Measurements from ENCODE around the gene DNAJC19.
"Not testable (repeated sequence)": the region's sequence is repeated elsewhere in the genome, so short reads cannot be mapped to it uniquely, and the experiment has no call there.

DNAJC19 gene

DNA sequence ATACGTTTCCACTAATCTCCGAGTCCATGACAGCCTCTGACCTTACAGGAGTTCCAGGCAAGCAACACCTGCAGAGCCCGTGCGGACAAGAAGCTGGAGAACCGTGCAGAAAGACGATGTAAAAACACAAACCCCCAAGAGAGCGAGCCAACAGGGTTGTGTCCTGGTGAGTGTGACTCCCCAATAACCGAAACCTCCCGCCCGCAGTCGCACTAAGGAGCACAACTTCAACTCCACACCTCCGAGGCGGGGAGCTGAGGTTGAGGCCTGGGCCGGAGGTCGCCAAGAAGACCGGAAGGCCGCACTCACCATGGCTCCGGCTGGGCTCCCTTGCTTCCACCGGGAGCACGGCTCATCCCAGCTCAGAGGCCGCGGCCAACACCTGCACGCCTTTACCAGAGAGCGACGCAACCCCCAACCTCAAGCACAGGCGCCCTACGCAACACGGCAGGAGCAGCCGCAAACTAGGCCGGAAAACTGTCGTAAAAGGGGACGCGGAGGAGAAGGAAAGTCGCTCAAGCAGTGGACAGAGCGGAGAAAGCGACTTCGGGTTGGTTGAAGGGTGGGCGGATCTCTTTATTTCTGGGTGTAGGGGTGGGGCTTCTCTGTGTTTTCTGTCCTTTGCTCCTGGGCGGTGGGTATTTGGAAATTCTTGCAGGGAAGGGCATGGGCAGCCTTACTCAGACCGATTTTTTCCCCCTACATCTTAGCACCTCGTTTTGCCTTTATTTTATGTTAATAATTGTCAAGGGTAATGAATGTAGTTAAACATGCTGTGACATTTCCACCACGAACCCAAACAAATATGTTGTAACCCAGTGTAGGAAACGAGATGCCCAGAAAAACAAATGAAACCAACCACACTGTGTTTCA lies at the start of gene DNAJC19:
Gene DNAJC19, minus strand, starts transcription at position 446 of the 873 bp plus-strand sequence. Its CDS starts 134 bp downstream, at position 312.
- DNase-seq = peak; percentile 95

DNA sequence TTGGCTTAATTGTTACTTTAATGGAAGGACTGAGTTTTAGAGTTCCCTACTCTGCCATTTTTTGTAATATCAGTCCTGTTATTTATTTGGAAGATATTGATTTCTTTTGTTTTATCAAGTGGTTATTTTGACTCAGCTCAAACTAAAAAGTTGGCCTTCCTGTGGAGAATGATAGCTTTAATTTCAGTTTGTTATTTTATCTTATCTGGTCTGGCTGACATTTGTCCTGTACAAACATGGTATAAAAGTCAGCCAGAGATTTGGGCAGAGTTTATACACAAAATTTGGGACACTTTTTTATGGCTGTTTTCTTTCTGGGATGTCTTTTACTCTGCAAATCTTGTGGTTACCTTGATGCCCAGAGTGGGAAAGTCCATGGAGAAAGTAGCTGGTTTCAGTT lies 41.4 kb upstream of the DNAJC19 start:
- DNase-seq = no peak

DNA sequence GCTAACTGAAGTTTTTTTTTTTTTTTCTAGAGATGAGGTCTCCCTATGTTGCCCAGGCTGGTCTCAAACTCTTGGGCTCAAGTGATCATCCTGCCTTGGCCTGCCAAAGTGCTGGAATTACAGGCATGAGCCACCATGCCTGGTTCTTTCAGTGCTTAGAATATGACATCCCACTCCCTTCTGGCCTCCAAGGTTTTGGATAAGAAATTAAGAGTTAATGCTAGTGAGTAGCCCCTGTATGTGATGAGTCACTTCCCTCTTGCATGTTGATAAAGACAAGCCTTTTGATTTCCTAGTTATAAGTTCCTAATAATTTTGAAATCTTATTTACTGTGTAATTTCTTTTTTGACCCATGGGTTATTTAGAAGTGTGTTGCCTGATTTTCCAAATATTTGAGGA lies 35.7 kb upstream of the DNAJC19 start:
- DNase-seq = no peak

DNA sequence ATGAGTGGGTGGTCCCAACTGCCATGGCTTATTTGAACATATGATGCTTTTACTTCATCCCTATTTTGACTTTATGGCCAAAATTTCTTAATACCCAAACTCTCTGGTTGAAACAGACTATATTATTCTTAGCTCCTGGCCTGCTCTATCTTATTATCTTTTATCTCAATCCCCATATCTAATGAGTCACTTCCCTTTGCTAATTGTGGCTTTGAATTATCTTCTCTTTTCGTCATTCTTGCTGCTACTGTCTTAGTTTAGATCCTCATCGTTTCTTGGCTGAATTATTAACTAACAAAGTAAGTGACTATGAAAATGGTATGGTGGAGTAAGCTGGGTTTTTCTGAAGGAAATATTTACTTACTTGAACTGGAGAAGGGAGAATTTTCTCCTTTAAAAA lies 28.2 kb upstream of the DNAJC19 start:
- no peak for DNase-seq

DNA sequence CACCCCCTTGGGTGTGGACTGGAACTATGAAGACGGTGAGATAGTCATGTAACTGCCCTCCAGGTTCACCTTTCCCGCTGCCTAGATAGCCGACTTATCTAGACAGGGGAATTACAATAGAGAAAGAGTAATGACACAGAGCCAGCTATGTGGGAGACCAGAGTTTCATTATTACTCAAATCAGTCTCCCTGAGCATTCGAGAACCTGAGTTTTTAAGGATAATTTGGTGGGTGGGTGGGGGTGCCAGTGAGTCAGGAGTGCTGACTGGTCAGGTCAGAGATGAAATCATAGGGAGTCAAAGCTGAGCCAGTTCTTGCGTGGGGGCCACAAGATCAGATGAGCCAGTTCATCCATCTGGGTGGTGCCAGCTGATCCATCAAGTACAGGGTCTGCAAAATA lies 19.7 kb upstream of the DNAJC19 start:
- no peak for DNase-seq

DNA sequence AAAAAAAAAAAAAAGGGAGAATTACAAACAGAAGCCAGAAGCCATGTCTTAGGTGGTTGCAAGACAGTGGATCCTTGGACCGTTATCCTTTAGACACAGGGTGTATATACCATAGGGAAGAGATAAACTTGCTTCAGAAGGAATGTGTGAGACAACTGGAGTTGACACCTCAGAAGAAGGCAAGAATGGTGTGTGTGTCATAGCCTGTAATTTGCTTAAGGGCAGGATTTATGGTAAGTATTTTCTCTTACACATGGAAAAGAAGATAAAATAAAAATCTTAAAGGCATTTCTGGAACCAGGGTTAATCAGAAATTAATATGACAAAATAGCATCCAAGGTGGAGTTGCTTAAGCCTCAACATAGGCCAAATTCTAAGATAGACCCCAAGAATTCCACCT lies 19.3 kb upstream of the DNAJC19 start:
- DNase-seq = no peak

DNA sequence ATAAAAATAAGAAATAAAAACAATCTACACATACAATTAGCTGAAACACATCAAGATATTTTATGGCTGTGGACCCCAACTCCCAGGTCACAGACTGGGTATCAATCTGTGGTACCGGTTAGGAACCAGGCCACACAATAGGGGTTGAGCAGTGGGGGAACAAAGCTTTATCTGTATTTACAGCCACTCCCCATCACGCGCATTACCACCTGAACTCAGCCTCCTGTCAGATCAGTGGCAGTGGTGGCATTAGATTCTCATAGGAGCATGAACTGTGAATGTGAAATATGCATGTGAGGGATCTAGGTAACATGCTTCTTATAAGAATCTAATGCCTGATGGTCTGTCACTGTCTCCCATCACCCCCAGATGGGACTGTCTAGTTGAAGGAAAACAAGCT lies 17.7 kb upstream of the DNAJC19 start:
- no peak for DNase-seq

DNA sequence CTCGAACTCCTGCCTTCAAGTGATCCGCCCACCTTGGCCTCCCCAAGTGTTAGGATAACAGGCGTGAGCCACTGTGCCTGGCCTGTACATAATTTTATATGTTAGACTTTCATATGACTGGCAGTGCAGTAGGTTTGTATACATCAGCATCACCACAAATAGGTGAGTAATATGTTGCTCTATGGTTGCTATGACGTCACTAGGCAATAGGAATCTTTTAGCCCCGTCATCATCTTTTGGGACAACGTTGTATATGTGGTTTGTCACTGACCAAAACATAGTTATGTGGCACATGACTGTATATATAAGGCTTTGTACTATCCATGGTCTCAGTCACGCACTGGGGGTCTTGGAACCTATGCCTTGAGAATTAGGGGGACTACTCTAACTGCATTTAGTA lies 17.0 kb upstream of the DNAJC19 start:
- no peak for DNase-seq

DNA sequence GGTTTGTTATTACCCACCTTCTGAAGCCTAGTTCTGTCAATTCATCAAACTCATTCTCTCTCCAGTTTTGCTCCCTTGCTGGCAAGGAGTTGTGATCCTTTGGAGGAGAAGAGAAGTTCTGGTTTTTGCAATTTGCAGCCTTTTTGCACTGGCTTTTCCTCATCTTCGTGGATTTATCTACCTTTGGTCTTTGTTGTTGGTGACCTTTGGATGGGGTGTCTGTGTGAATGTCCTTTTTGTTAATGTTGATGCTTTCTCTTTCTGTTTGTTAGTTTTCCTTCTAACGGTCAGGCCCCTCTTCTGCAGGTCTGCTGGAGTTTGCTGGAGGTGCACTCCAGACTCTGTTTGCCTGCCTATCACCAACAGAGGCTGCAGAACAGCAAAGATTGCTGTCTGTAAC lies 13.9 kb upstream of the DNAJC19 start:
- not testable (repeated sequence) for DNase-seq

DNA sequence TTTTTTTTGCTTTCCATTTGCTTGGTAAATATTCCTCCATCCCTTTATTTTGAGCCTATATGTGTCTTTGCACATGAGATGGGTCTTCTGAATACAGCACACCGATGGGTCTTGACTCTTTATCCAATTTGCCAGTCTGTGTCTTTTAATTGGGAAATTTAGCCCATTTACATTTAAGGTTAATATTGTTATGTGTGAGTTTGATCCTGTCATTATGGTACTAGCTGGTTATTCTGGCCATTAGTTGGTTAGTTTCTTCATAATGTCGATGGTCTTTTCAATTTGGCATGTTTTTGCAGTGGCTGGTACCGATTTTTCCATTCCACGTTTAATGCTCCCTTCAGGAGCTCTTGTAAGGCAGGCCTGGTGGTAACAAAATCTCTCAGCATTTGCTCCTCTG lies 12.8 kb upstream of the DNAJC19 start:
- not testable (repeated sequence) for DNase-seq

DNA sequence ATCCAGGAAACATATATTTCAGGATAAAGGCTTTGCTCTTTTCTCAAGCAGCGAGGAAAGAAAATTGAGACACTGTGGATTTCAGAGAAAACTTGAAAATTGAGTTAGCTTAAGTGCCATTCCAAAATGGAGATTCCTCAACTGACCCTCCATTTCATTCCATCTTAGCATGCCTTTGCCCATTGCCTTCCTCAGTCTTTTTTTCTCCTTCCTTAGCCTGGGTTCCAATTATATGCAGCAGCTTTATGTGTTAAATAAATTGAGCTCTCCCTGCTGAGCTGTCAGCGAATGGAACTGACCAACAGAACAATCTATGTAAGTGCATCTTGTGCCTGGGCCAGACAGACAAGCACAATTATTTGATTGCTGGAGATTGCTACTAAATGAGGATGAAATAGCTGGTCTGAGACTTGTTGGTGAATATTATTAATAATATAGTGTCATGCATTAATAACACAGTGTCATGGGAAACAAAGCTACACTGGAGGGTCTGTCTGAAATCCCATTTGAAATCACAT lies 6.9 kb upstream of the DNAJC19 start:
- no peak for DNase-seq

DNA sequence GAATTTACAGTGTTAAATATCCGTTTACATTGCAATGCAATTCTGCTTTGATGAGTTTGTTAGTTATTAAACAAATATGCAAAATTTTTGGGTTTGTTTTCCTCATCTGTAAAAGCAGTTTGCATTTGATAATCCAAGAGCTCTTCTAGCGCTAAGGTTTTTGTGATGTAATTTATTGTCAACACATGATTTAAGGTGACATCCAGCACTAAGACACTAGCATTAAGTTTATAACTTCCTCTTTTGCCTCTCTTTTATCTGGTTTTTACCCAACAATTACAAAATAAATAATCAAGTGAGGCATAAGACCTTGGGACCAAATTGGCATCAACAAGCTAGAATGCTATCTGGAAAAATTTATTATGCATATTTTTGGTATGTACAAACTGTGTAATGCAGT lies 969 bp upstream of the DNAJC19 start:
- no peak for DNase-seq

DNA sequence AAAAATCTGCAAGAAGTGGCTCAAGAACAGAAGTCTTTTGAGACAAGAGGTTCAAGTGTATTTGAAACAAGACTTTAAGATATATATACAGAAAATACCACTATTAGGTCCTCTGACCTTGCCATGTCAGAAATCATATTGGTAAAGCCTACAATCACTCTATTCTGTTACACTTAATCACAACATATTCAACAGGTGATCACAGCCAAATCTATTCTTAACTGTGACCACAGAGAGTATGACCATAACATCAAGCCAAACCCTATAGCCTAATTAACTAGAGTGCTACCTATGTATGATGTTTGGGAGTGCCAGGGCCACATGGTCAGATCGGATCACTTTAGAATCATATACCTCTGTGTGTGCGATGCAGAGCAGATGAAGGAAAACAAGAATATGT lies 2.2 kb downstream of the DNAJC19 start:
- no peak for DNase-seq

DNA sequence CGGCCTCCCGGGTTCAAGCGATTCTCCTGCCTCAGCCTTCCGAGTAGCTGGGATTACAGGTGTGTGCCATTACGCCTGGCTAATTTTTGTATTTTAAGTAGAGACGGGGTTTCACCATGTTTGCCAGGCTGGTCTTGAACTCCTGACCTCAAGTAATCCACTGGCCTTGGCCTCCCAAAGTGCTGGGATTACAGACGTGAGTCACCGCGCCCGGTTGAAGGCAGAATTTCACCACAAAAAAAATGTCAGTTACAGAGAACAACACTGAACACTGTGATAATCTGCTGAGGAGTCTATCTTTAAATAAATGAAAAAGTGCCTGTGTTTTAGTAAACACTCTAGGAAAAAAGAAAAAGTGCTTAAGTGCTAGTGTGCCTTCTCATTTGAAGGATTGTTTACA lies 3.2 kb downstream of the DNAJC19 start:
- not testable (repeated sequence) for DNase-seq

DNA sequence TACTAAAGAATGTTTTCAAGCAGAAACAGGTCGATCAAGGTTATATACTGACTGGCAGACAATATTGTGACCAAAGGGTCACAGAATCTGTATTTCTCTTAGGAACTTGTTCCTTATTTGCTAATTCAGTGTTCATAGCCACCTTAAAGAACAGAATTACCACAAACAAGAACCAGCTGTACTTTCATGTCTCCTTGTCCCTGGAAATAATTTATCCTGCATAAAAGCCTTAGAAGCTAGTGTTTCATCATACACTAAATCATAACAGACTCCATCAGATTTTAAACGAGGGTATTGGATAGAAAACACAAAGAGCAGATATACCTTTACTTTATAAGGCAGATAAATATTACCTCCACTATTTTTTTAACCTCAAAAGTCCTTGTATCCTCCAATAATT lies 6.4 kb downstream of the DNAJC19 start:
- DNase-seq = no peak

DNA sequence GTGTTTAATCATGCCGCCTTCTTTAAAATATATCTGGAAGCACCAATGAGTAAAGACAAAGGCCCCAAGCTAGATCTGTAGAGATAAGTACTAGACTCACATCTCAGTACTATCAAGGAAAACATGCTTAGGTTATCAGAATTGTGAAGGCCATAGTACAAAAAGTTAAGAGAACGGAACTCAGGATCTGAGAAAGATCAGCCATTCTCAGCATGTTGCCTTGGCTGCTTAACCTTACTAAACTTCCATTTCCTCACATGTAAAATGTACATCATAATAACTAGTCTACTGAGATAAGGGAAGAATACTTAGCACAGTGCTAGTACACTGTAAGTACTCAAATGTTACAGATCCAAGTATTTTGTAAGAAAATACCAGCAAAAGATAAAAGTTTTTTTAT lies 7.6 kb downstream of the DNAJC19 start:
- no peak for DNase-seq

DNA sequence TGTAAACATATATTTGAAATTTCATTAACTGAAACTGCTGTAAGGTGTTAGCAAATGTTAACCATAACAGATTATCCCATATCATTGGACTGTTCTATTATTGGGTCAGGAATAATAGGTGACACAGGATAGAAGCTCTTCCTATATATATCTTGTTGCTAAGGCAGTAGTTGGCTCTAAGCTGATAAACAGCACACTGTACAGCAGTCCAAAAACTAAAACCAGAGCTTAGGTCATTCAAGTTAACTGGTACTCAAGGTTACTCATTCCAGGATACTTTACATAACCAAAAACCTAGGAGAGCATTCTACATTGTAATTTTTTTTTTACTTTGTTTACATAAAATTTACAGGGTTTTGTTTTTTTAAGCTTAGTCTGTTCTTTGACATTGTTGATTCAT lies 8.9 kb downstream of the DNAJC19 start:
- DNase-seq = no peak

DNA sequence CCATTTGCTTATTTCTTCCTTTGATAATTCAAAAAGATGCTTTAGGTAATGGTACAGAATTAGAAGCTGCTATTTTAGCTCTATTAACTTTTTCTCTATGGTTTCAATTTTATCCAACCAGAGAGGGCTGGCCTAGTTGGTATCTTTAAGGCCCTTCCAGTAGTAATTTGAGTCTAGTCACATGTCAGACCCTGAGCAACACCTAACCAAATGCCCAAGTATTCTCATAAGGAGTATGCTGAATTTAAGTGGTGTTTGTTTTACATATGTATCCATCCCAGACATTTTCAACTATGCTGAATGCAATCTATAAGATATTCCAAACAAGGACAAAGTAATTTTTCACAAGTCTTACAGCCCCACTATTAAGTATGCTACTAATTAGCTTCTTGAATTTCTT lies 9.6 kb downstream of the DNAJC19 start:
- DNase-seq = no peak

DNA sequence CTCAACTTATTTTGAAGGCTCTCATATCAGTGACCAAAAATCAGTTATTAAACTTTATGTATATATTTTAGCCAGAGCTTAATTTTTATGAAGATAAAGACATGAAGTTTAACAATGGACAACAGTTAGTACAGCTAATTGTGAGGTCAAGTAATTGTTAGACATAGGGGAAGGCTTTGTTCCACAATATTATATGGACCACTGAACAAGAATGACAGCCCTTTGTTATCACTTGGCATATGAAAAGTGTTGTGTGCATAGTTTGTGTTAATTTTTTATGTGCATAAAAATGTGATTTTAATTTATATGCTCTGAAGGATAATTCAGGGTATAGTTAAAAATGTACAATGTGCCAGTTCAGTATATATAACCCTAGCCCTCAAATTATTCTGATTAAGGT lies 12.0 kb downstream of the DNAJC19 start:
- no peak for DNase-seq

DNA sequence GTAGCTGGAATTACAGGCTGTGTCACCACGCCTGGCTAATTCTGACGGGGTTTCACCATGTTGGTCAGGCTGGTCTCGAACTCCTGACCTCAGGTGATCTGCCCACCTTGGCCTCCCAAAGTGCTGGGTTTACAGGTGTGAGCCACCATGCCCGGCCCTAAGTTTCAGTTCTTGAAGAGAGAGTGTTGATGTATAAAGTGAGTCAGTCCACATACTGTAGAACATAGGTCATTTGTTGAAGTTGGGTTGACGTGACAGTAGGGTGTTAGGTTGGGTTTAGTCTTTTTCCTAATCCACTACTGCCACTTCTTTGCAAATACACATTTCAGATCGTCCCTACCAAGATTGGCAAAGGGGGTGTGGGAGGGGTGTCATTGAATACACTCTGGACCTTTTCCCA lies 15.2 kb downstream of the DNAJC19 start:
- no peak for DNase-seq

DNA sequence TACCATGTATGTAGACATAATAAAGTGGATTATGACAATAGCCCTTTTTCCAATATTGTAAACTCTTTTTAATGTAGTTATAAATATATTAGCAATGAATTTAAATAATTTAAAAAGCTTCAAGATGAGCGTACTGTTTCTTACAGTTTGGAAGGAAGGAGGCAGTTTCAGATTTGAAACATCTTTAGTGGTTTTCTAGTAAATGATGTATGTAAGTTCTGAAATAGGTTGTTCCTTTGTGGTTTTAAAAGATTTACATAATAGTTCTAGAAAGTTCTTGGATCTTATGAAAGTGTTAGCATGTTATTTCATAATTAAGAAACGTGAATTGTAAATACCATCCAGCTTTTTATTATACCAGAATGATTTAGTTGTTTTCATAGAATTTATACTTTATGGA lies 16.0 kb downstream of the DNAJC19 start:
- no peak for DNase-seq

DNA sequence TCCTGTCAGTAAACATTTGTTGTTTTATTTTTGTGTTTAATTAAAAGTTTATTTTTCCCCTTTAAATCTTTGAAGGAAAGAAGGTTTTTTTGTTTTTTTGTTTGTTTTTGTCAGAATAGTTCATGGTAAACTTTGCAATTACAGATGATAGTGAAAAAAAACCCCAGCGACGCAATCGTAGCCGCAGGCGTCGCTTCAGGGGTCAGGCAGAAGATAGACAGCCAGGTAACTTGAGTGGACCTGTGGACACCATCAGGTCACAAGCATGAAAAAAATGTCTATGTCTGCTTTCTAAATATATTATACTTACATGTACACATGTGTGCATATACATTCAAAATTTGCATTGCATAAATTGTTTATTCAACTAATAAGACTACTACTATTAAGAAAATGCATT lies 18.6 kb downstream of the DNAJC19 start:
- DNase-seq = no peak

DNA sequence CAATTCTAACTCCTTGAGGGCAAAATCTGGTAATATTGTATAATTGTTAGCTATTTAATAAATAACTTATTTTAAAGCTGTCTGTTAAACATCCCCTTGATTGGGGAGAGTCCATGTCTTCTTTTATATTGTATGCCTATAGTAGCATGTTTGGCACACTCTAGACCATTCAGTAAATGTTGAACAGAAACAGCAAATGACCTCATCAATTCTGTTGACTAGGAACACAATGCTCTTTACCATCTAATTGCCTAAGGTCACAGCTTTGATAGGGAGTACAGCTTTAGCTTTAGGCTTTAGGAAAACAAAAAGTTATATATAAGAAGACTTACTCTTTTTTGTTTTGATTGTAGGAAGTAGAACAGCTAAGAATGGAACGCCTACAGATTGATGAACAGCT lies 27.0 kb downstream of the DNAJC19 start:
- no peak for DNase-seq

DNA sequence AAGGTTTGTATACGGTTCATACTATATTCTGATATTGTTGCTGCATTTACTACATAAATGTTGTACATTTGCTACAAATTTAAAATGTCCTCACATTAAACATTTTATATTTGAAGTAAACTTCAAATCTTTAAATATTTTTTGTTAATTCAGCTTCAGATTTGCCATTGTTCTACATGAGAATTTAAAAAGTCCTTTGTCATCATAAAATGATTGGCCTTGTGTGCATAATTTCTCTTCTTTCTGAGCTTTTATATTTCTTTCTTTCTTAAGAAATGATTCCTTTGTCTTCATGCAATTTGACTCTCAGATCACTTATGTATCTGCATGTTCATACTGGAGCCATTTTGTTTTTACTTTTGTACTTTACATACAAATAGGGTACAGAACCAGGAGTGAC lies 28.0 kb downstream of the DNAJC19 start:
- no peak for DNase-seq

DNA sequence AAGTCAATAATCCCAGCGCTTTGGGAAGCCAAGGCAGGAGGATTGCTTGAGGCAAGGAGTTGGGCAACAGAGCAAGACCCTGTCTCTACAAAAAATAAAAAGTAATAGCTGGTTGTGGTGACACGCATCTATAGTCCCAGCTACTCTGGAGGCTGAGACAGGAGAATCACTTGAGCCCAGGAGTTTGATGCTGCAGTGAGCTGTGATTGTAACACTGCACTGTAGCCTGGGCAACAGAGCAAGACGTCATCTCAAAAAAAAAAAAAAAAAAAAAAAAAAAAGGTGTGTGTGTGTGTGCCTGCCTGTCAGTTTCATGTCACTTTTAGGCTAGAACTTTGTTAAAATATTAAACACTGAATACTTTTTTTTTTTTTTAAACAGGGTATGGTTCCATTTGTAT lies 28.4 kb downstream of the DNAJC19 start:
- DNase-seq = no peak
